Ramos (cell line): ENCODE results near the gene SMIM29.

Experiments used
- in situ Hi-C: fragments of 300-500 bp; cut with MboI; formaldehyde crosslinking; loops from one replicate; pipeline ENCODE4 v1.14.3; 2022; ENCODE audit warnings: low sequenced_read_pairs; ENCODE audit not compliant: unreplicated experiment

Gene SMIM29

GRCh38 chr6:34242252-34243130 is 6.3 kb downstream of the SMIM29 start:
- in situ Hi-C loops, result loop anchor here (10.0 kb wide), 1 partner anchor 182 kb away; the partner anchor contains the start of gene RPS10

DNA sequence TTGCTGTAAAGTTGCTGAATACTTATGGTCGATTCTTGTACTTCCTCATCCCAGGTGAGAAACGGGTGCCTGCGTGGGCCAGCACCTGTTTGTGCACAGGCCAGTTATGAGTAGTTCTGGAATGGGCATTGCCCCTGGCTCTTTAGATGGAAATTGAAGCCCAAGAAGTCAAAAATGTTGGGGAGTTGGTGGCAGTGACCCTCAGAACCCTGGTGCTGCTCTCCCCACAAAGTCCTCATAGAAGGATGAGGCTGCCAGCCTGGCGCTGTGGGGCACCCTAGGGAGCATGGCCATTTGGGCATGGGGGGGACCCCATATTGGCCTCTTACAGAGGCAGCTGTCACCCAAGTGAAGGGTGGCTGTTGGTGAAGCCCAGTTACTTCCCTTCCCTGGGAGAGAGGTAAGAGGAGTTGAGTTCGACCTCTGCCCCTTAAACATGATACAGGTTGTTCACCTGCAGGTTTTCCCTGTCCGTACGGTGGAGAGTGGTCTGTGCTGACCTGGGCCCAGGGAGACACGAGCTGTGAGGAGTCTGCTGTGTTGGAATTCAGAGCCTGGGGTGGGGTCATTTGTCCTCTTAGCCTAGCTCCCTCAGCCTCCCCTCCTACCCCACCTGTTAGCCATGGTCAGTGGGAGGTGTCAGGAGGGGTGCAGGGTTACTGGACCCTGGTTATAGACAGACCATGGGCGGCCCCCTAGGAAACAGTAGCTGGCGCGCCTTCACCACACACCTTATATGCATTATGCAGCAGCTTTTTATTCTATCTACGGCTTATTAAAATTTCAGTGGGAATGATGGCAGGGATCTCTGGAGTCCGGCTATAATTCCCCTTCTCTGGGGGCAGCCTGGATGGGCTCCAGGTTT is 7.2 kb downstream of the SMIM29 start:
- in situ Hi-C loops, result loop anchor here (10.0 kb wide), 1 partner anchor 183 kb away; the partner anchor contains the start of gene RPS10

- in situ Hi-C loops, result loop anchor here (10.0 kb wide), 1 partner anchor 184 kb away; the partner anchor contains the start of gene RPS10
Observed at GRCh38 chr6:34240329-34241248, 8.2 kb downstream of the SMIM29 start.

DNA sequence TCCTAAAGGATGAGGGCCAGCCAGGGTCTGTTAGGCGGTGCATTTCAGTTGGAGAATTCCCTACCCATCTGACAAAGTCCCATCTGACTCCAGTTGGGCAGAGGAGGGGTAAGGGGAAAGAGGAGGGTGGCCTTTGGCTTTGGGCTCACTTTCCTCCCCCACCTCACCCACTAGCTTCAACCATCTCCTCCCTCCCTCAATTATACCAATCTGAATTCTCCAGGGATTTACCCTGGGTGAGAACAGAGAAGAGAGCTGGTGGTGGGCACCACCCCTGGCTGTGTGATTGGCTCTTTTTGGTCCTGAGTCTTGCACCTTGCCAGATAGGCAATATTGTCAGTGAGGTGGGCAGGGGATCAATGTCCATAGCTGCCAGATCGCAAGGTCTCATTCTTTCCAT is 8.9 kb downstream of the SMIM29 start:
- in situ Hi-C loops, result loop anchor here (10.0 kb wide), 1 partner anchor 185 kb away; the partner anchor contains the start of gene RPS10

- in situ Hi-C loops, result no loop called here
Observed at GRCh38 chr6:34239500-34239825, 9.3 kb downstream of the SMIM29 start.

DNA sequence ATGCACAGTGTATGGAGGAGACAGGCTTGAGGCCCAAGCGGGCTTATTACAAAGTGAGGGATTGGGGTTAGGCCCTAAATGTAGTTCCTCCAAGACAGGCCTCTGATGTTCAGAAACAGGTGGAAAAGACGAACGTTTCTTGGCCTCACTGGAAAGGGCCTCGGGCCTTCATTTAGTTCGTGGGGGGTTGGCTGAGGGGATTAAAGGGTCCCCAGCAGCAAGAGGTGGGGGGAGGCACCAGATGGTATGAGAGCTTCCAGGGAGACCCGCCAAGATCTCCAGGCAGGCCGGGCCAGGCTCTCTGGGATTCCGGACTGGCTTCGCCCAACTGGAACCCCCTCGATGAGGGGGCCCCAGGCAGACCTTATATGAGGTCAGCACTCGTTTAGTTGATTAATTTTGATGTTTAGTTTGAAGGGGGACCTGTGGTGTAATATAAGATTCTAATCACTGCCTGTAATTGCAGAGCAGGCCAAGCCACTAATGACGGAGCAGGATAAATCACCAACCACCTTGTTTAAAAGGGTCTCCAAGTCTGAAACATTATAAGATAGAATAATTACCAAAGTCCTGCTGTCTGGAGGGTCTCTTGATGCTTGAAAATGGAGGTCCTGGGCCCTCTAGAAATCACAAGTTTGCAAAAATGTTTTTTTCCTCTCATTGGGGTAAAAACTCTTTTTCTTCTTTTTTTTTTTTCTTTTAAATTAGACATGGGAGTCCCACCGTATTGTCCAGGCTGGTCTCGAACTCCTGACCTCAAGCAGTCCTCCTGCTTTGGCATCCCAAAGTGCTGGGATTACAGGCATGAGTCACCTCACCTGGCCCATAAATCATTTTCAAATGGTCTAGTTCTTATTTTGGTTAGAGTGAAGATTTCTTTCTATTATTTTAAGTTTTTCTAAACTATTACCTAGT is 10.0 kb downstream of the SMIM29 start:
- in situ Hi-C loops, result no loop called here

DNA sequence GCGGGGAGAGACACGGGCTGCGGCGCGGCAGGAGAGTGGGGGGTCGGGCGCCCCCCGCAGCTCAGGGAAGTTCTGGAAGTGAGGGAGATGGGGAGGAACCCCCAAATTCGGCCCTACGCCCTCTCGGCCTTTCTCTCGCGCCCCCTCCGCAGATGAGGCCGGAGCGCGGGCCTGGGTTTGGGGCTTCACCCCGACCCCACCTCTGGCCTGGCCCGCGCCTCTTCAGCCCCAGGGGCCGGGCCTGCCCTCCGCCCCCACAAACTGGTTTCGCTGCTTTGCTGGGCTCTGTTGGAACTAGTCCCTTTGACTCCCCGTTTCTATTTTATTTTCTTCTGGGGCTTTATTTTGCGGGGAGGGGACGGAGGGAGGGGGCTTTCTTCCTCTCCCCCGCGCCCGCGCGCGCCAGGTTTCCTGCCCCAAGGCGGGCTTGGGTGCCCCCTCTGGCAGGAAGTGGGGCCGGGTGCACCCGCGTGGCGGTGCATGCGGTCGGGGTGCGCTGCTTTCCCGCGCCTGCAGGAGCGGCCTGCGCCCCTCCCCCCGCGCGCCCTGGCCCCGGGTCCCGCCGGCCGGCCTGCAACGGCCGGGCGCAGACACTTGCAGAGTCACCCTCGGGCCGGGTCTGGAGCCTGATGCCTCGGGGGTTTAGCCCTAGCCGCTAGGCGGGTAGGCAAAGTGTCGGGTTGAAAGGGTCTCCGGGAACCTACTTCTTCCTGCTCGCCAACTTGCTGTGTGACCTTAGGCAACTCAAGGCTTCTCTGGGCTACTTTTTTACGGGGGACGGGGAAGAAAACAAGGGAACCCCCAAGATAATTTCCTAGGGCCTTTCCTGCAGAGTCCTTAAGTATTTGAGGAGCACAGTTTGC is 10.9 kb downstream of the SMIM29 start:
- in situ Hi-C loops, result no loop called here

DNA sequence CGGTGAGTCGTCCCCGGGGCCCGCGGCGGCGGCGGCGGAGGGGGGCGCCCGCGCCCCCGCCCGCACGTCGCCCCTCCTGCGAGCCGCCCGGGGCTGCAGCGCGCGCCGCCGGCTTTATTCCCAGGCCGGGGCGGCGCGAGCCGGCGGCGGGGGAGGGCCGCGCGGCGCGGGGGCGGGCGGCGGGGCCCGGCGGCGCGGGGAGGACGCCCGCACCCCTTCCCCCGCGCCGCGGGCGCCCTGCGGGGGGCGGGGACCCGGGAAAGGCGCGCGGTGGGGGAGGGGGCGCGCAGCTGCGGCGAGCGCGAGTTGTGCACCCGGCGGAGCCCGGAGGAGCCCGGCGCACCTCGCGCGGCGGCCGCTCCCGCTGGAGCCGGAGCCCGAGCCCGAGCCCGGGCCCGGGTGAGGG is 11.5 kb downstream of the SMIM29 start:
- in situ Hi-C loops, result no loop called here

DNA sequence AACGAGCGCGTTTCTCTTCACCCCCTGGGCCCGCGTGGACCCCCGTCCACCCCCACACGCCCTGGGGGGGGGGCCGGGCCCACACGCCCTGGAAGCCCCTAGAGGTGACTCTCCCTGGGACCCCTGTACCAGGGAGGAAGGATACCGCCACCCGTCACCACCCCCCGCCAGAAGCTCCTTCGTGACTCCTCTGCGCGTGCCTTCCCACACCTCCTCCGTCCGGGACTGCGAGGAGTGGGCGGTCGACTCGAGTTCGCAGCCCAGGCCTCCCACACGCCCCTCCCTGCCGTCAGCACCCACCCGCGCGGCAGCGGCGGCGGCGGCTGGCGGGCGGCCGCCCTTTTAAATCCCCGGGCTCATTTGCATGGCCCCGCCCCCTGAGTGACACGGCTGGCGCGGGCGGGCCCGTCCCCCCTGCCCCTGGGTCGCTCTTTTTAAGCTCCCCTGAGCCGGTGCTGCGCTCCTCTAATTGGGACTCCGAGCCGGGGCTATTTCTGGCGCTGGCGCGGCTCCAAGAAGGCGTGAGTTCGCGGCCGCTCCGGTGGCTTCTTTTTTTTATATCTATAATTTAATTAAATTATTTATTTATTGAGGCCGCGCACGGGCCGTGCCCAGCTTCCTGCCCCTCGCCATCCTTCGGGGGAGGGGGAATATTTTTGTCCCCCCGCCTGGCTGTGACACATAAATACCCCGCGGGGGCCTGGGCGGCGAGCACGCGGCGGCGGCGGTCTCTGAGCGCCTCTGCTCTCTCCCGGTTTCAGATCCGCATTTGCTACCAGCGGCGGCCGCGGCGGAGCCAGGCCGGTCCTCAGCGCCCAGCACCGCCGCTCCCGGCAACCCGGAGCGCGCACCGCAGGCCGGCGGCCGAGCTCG is 12.1 kb downstream of the SMIM29 start, which contains the start of gene HMGA1:
HMGA1 (plus strand) TSS at position 431 of the 873 bp plus-strand sequence. CDS start 3,908 bp downstream, outside the sequence.
- in situ Hi-C loops, result no loop called here

DNA sequence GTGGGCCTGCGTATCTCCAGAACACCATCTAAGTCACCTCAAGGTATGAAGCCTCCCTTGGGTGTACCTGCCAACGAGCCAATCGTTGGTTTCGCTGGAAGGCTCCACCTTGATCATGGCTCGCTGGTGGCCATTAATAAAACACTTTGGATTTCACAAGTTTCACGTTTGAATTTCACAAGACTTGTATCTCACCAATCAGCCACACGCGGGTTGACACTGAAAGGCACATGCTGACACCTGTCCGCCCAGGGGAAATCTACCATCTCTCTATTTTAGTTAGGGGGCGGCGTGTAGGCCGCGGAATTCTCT is 12.7 kb downstream of the SMIM29 start:
- in situ Hi-C loops, result no loop called here

DNA sequence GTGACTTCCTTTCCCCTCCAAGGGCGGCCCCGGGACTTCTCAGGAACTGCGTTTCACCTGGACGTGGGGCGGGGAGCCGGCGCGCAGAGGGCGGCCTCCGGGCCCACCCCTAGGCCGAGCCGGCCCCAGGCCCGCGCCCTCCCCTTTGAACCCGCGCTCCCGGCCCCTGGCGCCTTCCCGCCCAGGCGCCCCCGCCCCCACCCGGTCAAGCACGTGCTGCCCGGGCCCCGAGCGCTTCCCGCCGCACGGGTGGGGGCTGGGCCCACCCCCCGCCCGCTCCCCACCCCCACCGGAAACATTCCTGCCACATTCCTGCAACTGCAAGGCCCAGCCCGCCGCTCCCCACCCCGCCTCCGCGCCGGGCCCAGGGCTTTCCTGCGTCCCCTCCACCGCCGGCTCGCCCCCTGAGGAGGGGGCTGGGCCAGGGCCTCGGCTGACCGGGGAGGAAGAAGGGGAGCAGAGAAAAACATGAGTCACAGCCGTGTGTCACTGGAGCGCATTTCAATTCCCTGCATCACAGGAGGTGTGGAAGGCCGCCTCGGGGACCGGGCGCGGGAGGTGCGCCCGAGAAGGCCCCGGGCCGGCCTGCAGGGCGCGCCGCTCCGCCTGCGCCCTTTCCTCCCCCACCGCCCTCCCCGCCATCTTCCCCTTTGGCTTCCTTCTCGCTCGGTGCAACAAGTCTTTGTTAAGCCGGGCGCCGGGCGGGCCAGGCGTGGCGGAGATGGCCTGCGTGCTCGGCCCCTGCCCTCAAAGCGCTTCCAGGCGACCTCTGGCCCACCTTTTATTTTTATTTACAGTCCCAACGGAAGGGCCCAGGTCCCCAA is 13.3 kb downstream of the SMIM29 start:
- in situ Hi-C loops, result no loop called here

GRCh38 chr6:34234667-34235306 is 14.0 kb downstream of the SMIM29 start:
- in situ Hi-C loops, result no loop called here

DNA sequence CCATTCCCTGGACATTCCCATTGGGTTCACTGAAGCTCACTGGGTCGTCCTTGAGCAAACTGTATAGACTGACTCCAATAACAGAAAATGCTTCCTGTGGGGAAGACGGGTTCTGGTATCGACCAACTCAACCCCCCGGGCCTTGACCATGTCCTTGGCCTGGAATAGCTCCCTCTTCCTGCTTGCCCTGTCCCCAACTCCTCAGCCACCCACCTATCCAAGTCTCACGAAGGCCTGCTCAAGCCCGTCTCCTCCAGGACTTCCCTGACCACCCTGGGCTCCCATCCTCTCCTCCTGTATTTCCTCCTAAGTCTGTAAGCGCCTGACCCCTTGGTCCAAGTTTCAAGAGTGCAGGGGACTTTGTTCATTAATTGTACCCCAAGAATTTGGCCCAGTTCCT is 14.9 kb downstream of the SMIM29 start:
- in situ Hi-C loops, result no loop called here

GRCh38 chr6:34232901-34233300 is 15.9 kb downstream of the SMIM29 start:
- in situ Hi-C loops, result no loop called here

GRCh38 chr6:34231566-34232336 is 17.1 kb downstream of the SMIM29 start:
- in situ Hi-C loops, result no loop called here
